ENCODE data around the gene THSD7A. TPM values are rescaled to one million over a fixed set of nuclear protein-coding genes. Genes with fewer than 3 reads are reported as not detected.

The THSD7A gene
- total and polyA plus RNA-seq, 2 of the 8 experiments (the other 6 are each of a cell fraction or from before 2014, with no cell fraction given): 0.44 to 1.2 TPM

DNA sequence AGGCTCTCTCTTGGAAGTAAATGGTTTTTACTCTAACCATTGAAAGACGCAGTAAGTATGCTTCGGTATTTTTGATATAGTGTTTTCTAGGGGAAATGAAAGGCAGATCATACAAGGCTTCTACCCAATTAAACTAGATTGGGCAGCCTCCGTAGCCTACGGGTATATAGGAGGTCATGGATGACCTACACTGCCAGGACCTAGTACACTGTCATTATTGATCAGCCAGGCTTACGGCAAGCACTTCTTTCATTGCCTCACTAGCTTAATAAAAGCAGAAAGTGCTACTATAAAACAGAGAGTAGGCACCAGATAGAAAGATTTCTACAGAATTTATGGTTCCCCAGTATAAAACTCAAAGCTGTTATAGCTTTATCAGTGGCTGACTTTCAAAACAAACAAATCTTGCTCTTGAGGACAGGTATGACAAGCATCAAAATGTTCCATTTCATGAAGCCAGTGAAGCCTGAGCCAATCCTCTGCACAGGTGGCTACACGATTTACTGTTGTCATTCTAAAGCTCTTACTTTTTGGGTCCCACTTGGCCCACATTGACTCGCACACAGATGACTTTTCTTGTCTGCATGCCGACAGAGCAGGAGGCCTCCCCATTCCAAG, 358.1 kb downstream of the THSD7A start (continued):
- no peak for TF ChIP-seq TAF1 (IDR thresholded peaks at IDR 0.05; ENCODE audit: low read depth, low read length)

All from H1 (cell line).